Heart left ventricle (tissue), 13 donors: ENCODE measurements around the gene PDE10A.

ENCODE experiments used
- POLR2A ChIP-seq, 2 donors: fragments of 450-650 bp; IDR thresholded peaks; one replicate each; pipeline ENCODE4 v1.6.1; 2017; ENCODE audit warnings: antibody characterized with exemption in 2 of 2, mild to moderate bottlenecking in 2 of 2, moderate library complexity in 2 of 2
- TF ChIP-seq, protein P1 (sequence below), 12 donors: fragments of 200-600 bp; sonication (generic) in 4 of 12; IDR thresholded peaks; one replicate each; pipeline versions ENCODE4 v1.5.0 to v1.8.0; 2018 to 2022; ENCODE audit warnings: antibody characterized with exemption in 12 of 12, mild to moderate bottlenecking in 5 of 12
- donor health status: ischemic (EF 13 %, LVEDD 7.1; RV severe dilation, severe dysfunction).
- donor health status: DM: no; HTN: yes; CAD: no.
- donor health status: DM: no; HTN: no; CAD: no.
- donor health status: ischemic (EF 25% LVEDD 6.9; RV normal size, moderate dysfunction).
- donor health status: ischemic (EF 25% LVEDD 5.7; RV mildly dilated, moderate dysfunction).
- donor health status: ischemic (EF 35%, LVEDD 5.7; RV mildly dilated, moderate dysfunction).
- donor health status: nonischemic (EF 11% LVEDD 7.7; RV severe dilation, severe dysfunction).
- donor health status: DM: yes; HTN: yes; CAD: no.
- donor health status: PGD.
- donor health status: ischemic (EF 29% LVEDD 5.4; RV normal size, mild dysfunction).
- donor health status: nonischemic (EF 23%, LVEDD 6.1; RV moderate dilation, normal function).

DNA sequence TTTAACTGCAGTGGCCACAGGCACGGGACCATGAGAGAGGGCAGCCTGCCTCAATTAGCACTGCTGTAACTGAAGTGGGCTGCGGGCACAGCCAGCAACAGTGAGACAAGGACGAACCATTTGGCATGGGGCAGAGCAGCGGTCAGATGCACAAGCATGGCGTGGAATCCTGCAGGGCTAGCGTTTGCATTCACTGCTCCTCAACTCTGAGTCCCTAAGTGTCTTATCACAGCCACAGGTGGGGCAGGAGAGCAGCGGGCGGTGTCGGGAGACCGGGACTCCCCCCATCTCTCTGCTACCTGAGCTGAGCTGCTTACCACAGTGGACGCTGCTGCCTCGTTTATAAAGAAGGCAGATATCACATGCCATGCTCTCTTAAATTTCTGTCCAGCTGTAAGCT lies 31.3 kb upstream of the PDE10A start:
- TF ChIP-seq POLR2A (IDR thresholded peaks at IDR 0.05): no peak
- TF ChIP-seq, protein P1, sequence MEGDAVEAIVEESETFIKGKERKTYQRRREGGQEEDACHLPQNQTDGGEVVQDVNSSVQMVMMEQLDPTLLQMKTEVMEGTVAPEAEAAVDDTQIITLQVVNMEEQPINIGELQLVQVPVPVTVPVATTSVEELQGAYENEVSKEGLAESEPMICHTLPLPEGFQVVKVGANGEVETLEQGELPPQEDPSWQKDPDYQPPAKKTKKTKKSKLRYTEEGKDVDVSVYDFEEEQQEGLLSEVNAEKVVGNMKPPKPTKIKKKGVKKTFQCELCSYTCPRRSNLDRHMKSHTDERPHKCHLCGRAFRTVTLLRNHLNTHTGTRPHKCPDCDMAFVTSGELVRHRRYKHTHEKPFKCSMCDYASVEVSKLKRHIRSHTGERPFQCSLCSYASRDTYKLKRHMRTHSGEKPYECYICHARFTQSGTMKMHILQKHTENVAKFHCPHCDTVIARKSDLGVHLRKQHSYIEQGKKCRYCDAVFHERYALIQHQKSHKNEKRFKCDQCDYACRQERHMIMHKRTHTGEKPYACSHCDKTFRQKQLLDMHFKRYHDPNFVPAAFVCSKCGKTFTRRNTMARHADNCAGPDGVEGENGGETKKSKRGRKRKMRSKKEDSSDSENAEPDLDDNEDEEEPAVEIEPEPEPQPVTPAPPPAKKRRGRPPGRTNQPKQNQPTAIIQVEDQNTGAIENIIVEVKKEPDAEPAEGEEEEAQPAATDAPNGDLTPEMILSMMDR (IDR thresholded peaks at IDR 0.05): no peak
